WTC11 (cell line): ENCODE measurements around the gene SLC24A3. TPM values are rescaled to one million over a fixed set of nuclear protein-coding genes. Genes with fewer than 3 reads are reported as not detected.

Source experiments
- ATAC-seq: fragments of 200-7000 bp; cut with Tn5 transposase; 2 replicates; pipeline ENCODE4 v1.10.0; 2021; ENCODE audit warnings: mild to moderate bottlenecking, moderate library complexity
- CTCF ChIA-PET: fragments of 300-600 bp; sonication (Branson Sonifier 250); formaldehyde crosslinking; loops from one replicate; lab custom pipeline; 2021; ENCODE audit warnings: antibody characterized with exemption; lab: Charles Lee
- POLR2A ChIA-PET: fragments of 350-600 bp; sonication (Branson Sonifier 250); formaldehyde crosslinking; loops from one replicate; lab custom pipeline; 2021; ENCODE audit warnings: antibody characterized with exemption; lab: Charles Lee
- DNase-seq: peaks from one replicate; pipeline ENCODE4 v3.0.0; 2021; ENCODE audit warnings: low spot score
- H3K27ac Mint-ChIP-seq: 2 replicates; pipeline ENCODE4 v1.8.0; 2021; ENCODE audit warnings: mixed read lengths
- H3K27me3 Mint-ChIP-seq: 2 replicates; pipeline ENCODE4 v1.8.0; 2021; ENCODE audit warnings: low read depth, mild to moderate bottlenecking, moderate library complexity, mixed read lengths
- H3K36me3 Mint-ChIP-seq: 2 replicates; pipeline ENCODE4 v1.8.0; 2021; ENCODE audit warnings: mixed read lengths
- H3K4me1 Mint-ChIP-seq: 2 replicates; pipeline ENCODE4 v1.8.0; 2022; ENCODE audit warnings: mixed read lengths
- H3K4me3 Mint-ChIP-seq: 2 replicates; pipeline ENCODE4 v1.8.0; 2021; ENCODE audit warnings: mild to moderate bottlenecking, moderate library complexity, mixed read lengths
- H3K9me3 Mint-ChIP-seq: 2 replicates; pipeline ENCODE4 v1.8.0; 2021; ENCODE audit warnings: mixed read lengths
- CREB1 ChIP-seq: sonication (generic); formaldehyde crosslinking; IDR thresholded peaks from 2 replicates; pipeline ENCODE4 v1.8.0; 2023; ENCODE audit warnings: mild to moderate bottlenecking, missing genetic modification reagents
- GRHL2 ChIP-seq: fragments of 250-450 bp; sonication (Bioruptor Pico); IDR thresholded peaks from 2 replicates; pipeline ENCODE4 v1.8.0; 2022; ENCODE audit warnings: mild to moderate bottlenecking, moderate library complexity; ENCODE audit not compliant: insufficient replicate concordance, severe bottlenecking
- NFYB ChIP-seq: sonication (generic); formaldehyde crosslinking; conservative IDR thresholded peaks from 2 replicates; pipeline ENCODE4 v1.8.0; 2022; ENCODE audit warnings: low read depth, missing genetic modification reagents
- RORB ChIP-seq: fragments of 250-450 bp; sonication (Bioruptor Pico); IDR thresholded peaks from 2 replicates; pipeline ENCODE4 v1.9.0; 2021; ENCODE audit warnings: mild to moderate bottlenecking
- SMAD3 ChIP-seq: sonication (generic); formaldehyde crosslinking; IDR thresholded peaks from 2 replicates; pipeline ENCODE4 v1.8.0; 2022; ENCODE audit warnings: missing genetic modification reagents, mild to moderate bottlenecking, borderline replicate concordance
- SMAD4 ChIP-seq: sonication (generic); formaldehyde crosslinking; IDR thresholded peaks from 2 replicates; pipeline ENCODE4 v1.8.0; 2022; ENCODE audit warnings: mild to moderate bottlenecking, missing genetic modification reagents
- ZNF121 ChIP-seq: sonication (generic); formaldehyde crosslinking; IDR thresholded peaks from 2 replicates; pipeline ENCODE4 v1.8.0; 2023; ENCODE audit warnings: missing genetic modification reagents
- total RNA-seq: library from RNA; stranded (reverse); gene quantifications from 3 replicates; pipeline ENCODE4 v1.2.3, GENCODE V29; 2021
- TF ChIP-seq, protein P1 (sequence below): sonication (generic); formaldehyde crosslinking; IDR thresholded peaks from 2 replicates; pipeline ENCODE4 v1.8.1; 2022; ENCODE audit warnings: mild to moderate bottlenecking, missing genetic modification reagents, moderate library complexity, borderline replicate concordance
- TF ChIP-seq, protein P2 (sequence below): sonication (generic); formaldehyde crosslinking; IDR thresholded peaks from 2 replicates; pipeline ENCODE4 v1.8.0; 2022; ENCODE audit warnings: mild to moderate bottlenecking, missing genetic modification reagents
- TF ChIP-seq, protein P3 (sequence below): fragments of 250-450 bp; sonication (Bioruptor Pico); IDR thresholded peaks from 2 replicates; pipeline ENCODE4 v1.9.0; 2021; ENCODE audit warnings: mild to moderate bottlenecking
- TF ChIP-seq, protein P4 (sequence below): sonication (generic); formaldehyde crosslinking; IDR thresholded peaks from 2 replicates; pipeline ENCODE4 v1.8.0; 2022; ENCODE audit warnings: mild to moderate bottlenecking, missing genetic modification reagents
- TF ChIP-seq, protein P5 (sequence below): sonication (generic); formaldehyde crosslinking; IDR thresholded peaks from 2 replicates; pipeline ENCODE4 v1.8.1; 2023; ENCODE audit warnings: mild to moderate bottlenecking, missing genetic modification reagents, borderline replicate concordance
- TF ChIP-seq, protein P6 (sequence below): fragments of 250-450 bp; sonication (Bioruptor Pico); conservative IDR thresholded peaks from 2 replicates; pipeline ENCODE4 v1.9.0; 2021; ENCODE audit warnings: mild to moderate bottlenecking
- TF ChIP-seq, protein P7 (sequence below): sonication (generic); formaldehyde crosslinking; conservative IDR thresholded peaks from 2 replicates; pipeline ENCODE4 v1.8.1; 2022; ENCODE audit warnings: mild to moderate bottlenecking, missing genetic modification reagents

SLC24A3 gene
- total RNA-seq, 1 experiment from 2014 or later = 5.7 TPM

DNA sequence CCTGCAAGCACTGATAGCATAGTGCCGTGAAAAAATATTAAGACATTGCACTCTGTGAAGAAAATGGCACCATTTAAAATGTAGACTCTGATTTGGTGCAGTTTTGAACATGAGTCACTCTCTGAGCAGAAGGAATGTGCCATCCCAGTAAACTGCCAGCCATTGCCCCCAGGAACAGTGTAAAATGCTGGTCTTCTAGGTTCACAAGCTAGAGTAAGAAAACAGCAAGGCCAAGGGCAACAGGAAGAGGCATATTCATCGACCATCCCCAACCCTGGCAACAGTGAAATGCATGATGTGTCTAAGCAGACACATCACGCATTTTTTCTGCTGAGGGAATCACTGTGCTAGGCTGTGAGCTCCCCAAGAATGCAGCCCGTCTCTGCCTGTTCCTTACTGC, 382.5 kb downstream of the SLC24A3 start:
- peaks cover 16% of the 10 kb centered on the region for H3K4me1 Mint-ChIP-seq
- no peak overlapping the region for H3K4me3 Mint-ChIP-seq
- H3K27ac Mint-ChIP-seq = no peak overlapping the region
- CTCF ChIA-PET = interaction anchor here (1.3 to 1.9 kb wide), 2 partner anchors 11 to 34 kb away, joined by 4 to 8 read pairs; no protein-coding TSS in a partner anchor
- 0 out of 2 replicates have a peak, but pooled peaks cover 4% of the 10 kb centered on the region for H3K36me3 Mint-ChIP-seq
- ATAC-seq (no peak), DNase-seq (no peak)
- peaks cover 20% of the 10 kb centered on the region for H3K9me3 Mint-ChIP-seq
- POLR2A ChIA-PET = no interaction called here
- TF ChIP-seq, protein P1, sequence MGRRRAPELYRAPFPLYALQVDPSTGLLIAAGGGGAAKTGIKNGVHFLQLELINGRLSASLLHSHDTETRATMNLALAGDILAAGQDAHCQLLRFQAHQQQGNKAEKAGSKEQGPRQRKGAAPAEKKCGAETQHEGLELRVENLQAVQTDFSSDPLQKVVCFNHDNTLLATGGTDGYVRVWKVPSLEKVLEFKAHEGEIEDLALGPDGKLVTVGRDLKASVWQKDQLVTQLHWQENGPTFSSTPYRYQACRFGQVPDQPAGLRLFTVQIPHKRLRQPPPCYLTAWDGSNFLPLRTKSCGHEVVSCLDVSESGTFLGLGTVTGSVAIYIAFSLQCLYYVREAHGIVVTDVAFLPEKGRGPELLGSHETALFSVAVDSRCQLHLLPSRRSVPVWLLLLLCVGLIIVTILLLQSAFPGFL (CRISPR knock-in tag) = no peak
- TF ChIP-seq, protein P2, sequence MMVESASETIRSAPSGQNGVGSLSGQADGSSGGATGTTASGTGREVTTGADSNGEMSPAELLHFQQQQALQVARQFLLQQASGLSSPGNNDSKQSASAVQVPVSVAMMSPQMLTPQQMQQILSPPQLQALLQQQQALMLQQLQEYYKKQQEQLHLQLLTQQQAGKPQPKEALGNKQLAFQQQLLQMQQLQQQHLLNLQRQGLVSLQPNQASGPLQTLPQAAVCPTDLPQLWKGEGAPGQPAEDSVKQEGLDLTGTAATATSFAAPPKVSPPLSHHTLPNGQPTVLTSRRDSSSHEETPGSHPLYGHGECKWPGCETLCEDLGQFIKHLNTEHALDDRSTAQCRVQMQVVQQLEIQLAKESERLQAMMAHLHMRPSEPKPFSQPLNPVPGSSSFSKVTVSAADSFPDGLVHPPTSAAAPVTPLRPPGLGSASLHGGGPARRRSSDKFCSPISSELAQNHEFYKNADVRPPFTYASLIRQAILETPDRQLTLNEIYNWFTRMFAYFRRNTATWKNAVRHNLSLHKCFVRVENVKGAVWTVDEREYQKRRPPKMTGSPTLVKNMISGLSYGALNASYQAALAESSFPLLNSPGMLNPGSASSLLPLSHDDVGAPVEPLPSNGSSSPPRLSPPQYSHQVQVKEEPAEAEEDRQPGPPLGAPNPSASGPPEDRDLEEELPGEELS (CRISPR knock-in tag) = no peak
- TF ChIP-seq GRHL2 (CRISPR knock-in tag) = no peak
- TF ChIP-seq CREB1 (CRISPR knock-in tag) = no peak
- no peak for TF ChIP-seq SMAD3
- no peak for TF ChIP-seq ZNF121 (CRISPR knock-in tag)
- TF ChIP-seq, protein P3, sequence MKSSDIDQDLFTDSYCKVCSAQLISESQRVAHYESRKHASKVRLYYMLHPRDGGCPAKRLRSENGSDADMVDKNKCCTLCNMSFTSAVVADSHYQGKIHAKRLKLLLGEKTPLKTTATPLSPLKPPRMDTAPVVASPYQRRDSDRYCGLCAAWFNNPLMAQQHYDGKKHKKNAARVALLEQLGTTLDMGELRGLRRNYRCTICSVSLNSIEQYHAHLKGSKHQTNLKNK (CRISPR knock-in tag) = no peak
- TF ChIP-seq, protein P4, sequence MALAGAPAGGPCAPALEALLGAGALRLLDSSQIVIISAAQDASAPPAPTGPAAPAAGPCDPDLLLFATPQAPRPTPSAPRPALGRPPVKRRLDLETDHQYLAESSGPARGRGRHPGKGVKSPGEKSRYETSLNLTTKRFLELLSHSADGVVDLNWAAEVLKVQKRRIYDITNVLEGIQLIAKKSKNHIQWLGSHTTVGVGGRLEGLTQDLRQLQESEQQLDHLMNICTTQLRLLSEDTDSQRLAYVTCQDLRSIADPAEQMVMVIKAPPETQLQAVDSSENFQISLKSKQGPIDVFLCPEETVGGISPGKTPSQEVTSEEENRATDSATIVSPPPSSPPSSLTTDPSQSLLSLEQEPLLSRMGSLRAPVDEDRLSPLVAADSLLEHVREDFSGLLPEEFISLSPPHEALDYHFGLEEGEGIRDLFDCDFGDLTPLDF (CRISPR knock-in tag) = no peak
- TF ChIP-seq, protein P5, sequence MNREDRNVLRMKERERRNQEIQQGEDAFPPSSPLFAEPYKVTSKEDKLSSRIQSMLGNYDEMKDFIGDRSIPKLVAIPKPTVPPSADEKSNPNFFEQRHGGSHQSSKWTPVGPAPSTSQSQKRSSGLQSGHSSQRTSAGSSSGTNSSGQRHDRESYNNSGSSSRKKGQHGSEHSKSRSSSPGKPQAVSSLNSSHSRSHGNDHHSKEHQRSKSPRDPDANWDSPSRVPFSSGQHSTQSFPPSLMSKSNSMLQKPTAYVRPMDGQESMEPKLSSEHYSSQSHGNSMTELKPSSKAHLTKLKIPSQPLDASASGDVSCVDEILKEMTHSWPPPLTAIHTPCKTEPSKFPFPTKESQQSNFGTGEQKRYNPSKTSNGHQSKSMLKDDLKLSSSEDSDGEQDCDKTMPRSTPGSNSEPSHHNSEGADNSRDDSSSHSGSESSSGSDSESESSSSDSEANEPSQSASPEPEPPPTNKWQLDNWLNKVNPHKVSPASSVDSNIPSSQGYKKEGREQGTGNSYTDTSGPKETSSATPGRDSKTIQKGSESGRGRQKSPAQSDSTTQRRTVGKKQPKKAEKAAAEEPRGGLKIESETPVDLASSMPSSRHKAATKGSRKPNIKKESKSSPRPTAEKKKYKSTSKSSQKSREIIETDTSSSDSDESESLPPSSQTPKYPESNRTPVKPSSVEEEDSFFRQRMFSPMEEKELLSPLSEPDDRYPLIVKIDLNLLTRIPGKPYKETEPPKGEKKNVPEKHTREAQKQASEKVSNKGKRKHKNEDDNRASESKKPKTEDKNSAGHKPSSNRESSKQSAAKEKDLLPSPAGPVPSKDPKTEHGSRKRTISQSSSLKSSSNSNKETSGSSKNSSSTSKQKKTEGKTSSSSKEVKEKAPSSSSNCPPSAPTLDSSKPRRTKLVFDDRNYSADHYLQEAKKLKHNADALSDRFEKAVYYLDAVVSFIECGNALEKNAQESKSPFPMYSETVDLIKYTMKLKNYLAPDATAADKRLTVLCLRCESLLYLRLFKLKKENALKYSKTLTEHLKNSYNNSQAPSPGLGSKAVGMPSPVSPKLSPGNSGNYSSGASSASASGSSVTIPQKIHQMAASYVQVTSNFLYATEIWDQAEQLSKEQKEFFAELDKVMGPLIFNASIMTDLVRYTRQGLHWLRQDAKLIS (CRISPR knock-in tag) = no peak
- TF ChIP-seq, protein P6, sequence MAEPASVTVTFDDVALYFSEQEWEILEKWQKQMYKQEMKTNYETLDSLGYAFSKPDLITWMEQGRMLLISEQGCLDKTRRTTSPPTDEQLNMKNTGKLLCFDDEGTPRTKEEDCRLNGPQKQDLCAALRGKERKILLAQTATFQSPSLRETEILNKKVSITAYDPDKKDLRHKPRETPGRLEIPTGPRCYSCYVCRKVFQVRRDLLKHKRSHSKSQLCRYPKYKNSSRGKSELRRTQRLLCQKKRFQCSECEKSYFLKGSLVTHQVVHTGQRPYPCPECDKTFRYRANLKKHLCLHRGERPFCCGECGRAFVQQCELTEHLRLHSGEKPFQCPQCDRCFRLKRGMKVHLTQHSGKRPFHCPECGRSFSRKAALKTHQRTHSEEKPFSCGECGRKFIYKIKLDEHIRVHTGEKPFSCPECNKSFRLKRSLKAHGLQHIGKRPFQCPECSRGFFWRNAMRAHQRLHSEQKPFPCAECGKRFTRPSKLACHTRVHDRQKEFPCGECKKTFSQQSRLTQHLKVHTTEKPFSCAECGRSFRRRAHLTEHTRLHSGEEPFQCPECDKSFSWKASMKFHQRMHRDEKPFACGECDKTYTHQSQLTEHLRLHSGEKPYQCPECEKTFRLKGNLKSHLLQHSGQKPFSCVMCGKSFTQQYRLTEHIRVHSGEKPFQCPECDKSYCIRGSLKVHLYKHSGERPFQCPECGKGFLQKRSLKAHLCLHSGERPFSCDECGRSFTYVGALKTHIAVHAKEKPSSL = no peak
- no peak for TF ChIP-seq RORB
- TF ChIP-seq NFYB = no peak
- no peak for TF ChIP-seq SMAD4 (CRISPR knock-in tag)
- TF ChIP-seq, protein P7, sequence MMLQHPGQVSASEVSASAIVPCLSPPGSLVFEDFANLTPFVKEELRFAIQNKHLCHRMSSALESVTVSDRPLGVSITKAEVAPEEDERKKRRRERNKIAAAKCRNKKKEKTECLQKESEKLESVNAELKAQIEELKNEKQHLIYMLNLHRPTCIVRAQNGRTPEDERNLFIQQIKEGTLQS = no peak
- TF ChIP-seq, all 79 proteins: peak for 0
- no peaks in the 10 kb centered on the region for H3K27me3 Mint-ChIP-seq
